Psoas muscle (tissue), 8 donors: ENCODE data around the gene KRT5. TPM values are rescaled to one million over a fixed set of nuclear protein-coding genes. Genes with fewer than 3 reads are reported as not detected.

Source experiments
- ATAC-seq, 4 donors: fragments of 200-7000 bp; cut with Tn5 transposase; one replicate each; pipeline ENCODE4 v1.9.1; 2020; ENCODE audit warnings: moderate library complexity in 3 of 4, mild to moderate bottlenecking in 2 of 4
- DNase-seq, 2 donors: peaks; one replicate each; pipeline ENCODE4 v3.0.0-alpha.2; 2020
- H3K27ac ChIP-seq: fragments of 200-600 bp; one replicate; pipeline ENCODE4 v1.8.0; 2022
- H3K27me3 ChIP-seq, 3 donors: fragments of 200-600 bp in 1 of 3; one replicate each; pipeline versions ENCODE4 v1.6.1 to v1.8.0; 2013 to 2022; ENCODE audit warnings: low read length in 2 of 3, mild to moderate bottlenecking in 2 of 3, moderate library complexity in 1 of 3; ENCODE audit not compliant: insufficient read depth in 3 of 3
- H3K36me3 ChIP-seq, 2 donors: fragments of 200-600 bp in 1 of 2; one replicate each; pipeline versions ENCODE4 v1.6.1 to v1.8.0; 2013 to 2022; ENCODE audit warnings: low read depth in 1 of 2, mild to moderate bottlenecking in 1 of 2, moderate library complexity in 1 of 2; ENCODE audit not compliant: insufficient read depth in 1 of 2
- H3K4me1 ChIP-seq: fragments of 200-600 bp; one replicate; pipeline ENCODE4 v1.8.0; 2022
- H3K4me3 ChIP-seq: fragments of 200-600 bp; one replicate; pipeline ENCODE4 v1.8.0; 2022; ENCODE audit warnings: mild to moderate bottlenecking
- H3K9me3 ChIP-seq: fragments of 200-600 bp; one replicate; pipeline ENCODE4 v1.8.0; 2022
- CTCF ChIP-seq: fragments of 200-600 bp; IDR thresholded peaks from one replicate; pipeline ENCODE4 v1.8.0; 2022; ENCODE audit warnings: antibody characterized with exemption
- WGBS, 3 donors: extraction: QIAGEN DNeasy Blood & Tissue Kit; methylation state at CpG; one replicate each; pipeline versions ENCODE4 v1.1.6 to v1.1.7; 2013; 5-methylcytosine and 5-hydroxymethylcytosine counted together
- intact Hi-C, 2 donors: fragments of 100-400 bp; cut with DNase I; formaldehyde crosslinking; loops; one replicate each; pipeline versions ENCODE4 v1.11.0 to v1.14.2; 2022
- polyA plus RNA-seq, 3 donors: library from polyadenylated mRNA; stranded (reverse); fragments of 200-250 nt; gene quantifications; one replicate each; pipeline ENCODE4 v1.2.3, GENCODE V29; 2013
- total RNA-seq, 4 donors: library from RNA; stranded (reverse); fragmentation: NEBNext Ultra II Directional in 2 of 4; extraction: Animal tissue kit (Norgen Biotek cat#: 25700) in 2 of 4; gene quantifications; one replicate each; pipeline versions ENCODE4 v1.2.1 to v1.2.4, GENCODE V29; 2021 to 2023
- donor health status: healthy with polysubstance abuse.
- donor health status: DM: no; HTN: no; CAD: no; lungs with moderate emphysema.
- donor health status: Bipolar disorder and iron deficiency.
- donor health status: healthy.
- donor health status: DM: yes; HTN: yes; CAD: no.
- donor health status: DM: no; HTN: no; CAD: no.
- donor health status: DM: no; HTN: no; CAD: no.
- donor health status: DM: yes; HTN: yes; CAD: no.

KRT5 gene
- total and polyA plus RNA-seq, 7 donors = 0.21 to 1.4 (median 0.73) TPM; not detected in 1

DNA sequence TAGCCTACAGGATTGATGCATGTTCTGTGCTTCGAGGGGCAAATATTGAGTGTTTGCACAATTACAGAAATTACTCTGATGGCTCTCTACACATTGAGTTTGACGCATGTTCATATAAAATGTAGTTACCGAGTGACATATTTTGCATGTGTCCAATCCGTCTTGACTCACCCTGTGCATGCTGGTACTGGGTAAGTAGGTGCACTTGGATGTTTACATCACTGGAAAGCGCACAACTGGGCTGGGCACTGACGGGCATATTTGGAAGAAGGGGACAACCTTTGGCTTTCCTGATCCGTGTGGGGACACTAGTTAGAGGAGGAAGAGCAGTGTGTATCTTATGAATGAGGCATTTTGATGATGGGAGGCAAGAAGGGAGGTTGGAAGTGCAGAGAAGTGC lies 22.2 kb downstream of the KRT5 start:
- ATAC-seq (no peak), DNase-seq (no peak)
- no peaks in the 10 kb centered on the region for H3K9me3 ChIP-seq
- intact Hi-C loops = no loop called here
- H3K4me3 ChIP-seq = no peak overlapping the region
- WGBS, 3 donors = 86 to 92% (median 87%) methylated on average over 7 of the region's 7 CpGs
- peaks cover 0 to 15% (median 2%) of the 10 kb centered on the region in 3 donors for H3K27me3 ChIP-seq
- no peak overlapping the region for H3K27ac ChIP-seq
- H3K36me3 ChIP-seq = no peaks in the 10 kb centered on the region
- no peaks in the 10 kb centered on the region for H3K4me1 ChIP-seq
- no peak for TF ChIP-seq CTCF

- TF ChIP-seq CTCF = no peak
- intact Hi-C loops = no loop called here
- 39 to 51% (median 42%) methylated on average over 4 of the region's 4 CpGs for WGBS, 3 donors
- Histone ChIP-seq H3K4me3 (no peak overlapping the region), H3K27me3 (peaks cover 0 to 18% (median 4%) of the 10 kb centered on the region in 3 donors), H3K36me3 (no peaks in the 10 kb centered on the region), H3K9me3 (no peaks in the 10 kb centered on the region), H3K4me1 (no peaks in the 10 kb centered on the region), H3K27ac (no peak overlapping the region)
- DNase-seq (no peak), ATAC-seq (no peak)
Measured at GRCh38 chr12:52496590-52497071, 23.6 kb downstream of the KRT5 start.

DNA sequence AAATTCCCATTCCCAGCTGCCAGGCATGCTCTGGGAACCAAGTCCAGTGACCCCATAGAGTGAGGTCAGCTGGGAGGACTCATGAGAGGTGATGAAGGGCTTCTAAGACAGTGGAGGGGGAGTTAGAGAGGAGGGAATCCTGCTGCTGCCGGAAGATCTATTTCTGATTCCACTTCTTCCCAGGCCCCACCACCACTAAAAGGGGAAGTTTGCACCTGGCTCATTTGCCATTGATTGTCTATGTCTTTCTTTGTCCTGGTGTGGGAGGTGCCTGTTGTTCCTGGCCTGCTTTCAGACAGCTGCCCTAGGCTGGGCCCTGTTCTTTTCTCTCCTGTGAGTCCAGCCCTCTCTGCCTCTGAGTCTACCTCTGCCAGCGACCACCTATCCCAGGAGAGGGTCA lies 24.1 kb downstream of the KRT5 start:
- intact Hi-C loops = no loop called here
- Histone ChIP-seq H3K27ac (no peak overlapping the region), H3K36me3 (no peaks in the 10 kb centered on the region), H3K4me1 (no peaks in the 10 kb centered on the region), H3K9me3 (no peaks in the 10 kb centered on the region), H3K4me3 (no peak overlapping the region), H3K27me3 (peaks cover 0 to 19% (median 4%) of the 10 kb centered on the region in 3 donors)
- WGBS, 3 donors = 51 to 64% (median 56%) methylated on average over 2 of the region's 2 CpGs
- DNase-seq (no peak), ATAC-seq (no peak)
- TF ChIP-seq CTCF = no peak

DNA sequence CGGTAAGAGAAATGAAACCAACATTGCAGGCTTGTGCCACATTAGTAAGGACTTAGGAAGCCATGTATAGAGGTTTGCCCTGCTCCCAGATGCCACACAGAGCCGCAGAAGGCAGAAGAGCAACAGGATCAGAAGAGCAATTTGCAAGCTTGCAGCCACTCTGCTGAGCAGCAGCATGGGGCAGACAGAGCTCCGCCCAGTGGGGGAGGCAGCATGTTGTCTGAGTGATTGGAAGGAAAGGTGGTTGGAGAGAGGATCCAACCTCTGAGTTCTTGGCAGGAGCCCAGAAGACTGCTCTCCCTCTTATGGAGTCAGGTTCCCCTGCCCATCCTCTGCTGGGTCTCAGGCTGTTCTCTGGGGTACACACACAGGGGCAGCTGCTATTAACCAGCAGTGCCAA lies 24.8 kb downstream of the KRT5 start:
- intact Hi-C loops = no loop called here
- Histone ChIP-seq H3K36me3 (no peaks in the 10 kb centered on the region), H3K27me3 (peaks cover 0 to 19% (median 1%) of the 10 kb centered on the region in 3 donors), H3K4me3 (no peak overlapping the region), H3K27ac (no peak overlapping the region), H3K4me1 (no peaks in the 10 kb centered on the region), H3K9me3 (no peaks in the 10 kb centered on the region)
- WGBS, 3 donors = 48 to 55% (median 51%) methylated on average over 3 of the region's 3 CpGs
- ATAC-seq = no peak
- no peak for DNase-seq
- TF ChIP-seq CTCF = no peak

DNA sequence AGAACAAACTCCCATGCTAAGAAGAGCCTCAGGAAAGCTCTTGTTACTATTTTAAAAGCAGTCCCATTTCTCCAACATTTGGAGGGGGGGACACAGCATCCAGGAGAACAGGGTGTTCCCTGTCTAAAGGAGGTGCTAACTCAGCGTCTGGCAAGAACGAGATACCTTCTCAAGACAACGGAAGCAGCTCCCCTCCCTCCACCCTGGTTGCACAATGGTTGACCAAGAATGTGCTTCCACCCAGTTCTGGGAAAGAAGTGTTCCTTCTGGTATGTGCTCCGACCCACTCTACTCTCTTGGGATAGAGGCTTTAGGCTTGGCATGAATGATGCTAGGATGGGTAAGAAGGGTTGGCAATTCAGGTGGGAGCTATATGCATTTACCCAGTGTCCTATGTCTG lies 25.7 kb downstream of the KRT5 start:
- intact Hi-C loops = no loop called here
- no peak for TF ChIP-seq CTCF
- peak in 1 of 2 donors; percentile 34 for DNase-seq
- Histone ChIP-seq H3K9me3 (no peaks in the 10 kb centered on the region), H3K27me3 (peaks cover 0 to 19% (median 1%) of the 10 kb centered on the region in 3 donors), H3K4me3 (no peak overlapping the region), H3K36me3 (no peaks in the 10 kb centered on the region), H3K4me1 (no peaks in the 10 kb centered on the region), H3K27ac (no peak overlapping the region)
- 48 to 67% (median 56%) methylated on average over 4 of the region's 4 CpGs for WGBS, 3 donors
- ATAC-seq = no peak
